ENCODE data around the gene MSH5. TPM values are rescaled to one million over a fixed set of nuclear protein-coding genes. Genes with fewer than 3 reads are reported as not detected.

MSH5 gene
- total RNA-seq, 2 experiments from 2014 or later = 13.6 to 13.7 TPM

GRCh38 chr6:31693535-31693934 is 46.3 kb upstream of the MSH5 start:
- Histone ChIP-seq H3K9me3 (ENCODE audit: control insufficient read depth in 1 of 2, insufficient read depth in 1 of 2, low read length in 2 of 2) (no peaks in the 10 kb centered on the region), H3K4me3 (ENCODE audit: low read length) (no peak overlapping the region), H3K27me3 (ENCODE audit: control insufficient read depth in 1 of 2, insufficient read depth in 2 of 2, low read length in 2 of 2) (no peaks in the 10 kb centered on the region), H3K4me1 (ENCODE audit: insufficient read depth, low read length) (peaks cover under 1% of the 10 kb centered on the region), H3K36me3 (ENCODE audit: insufficient read depth, low read length) (peaks cover 80% of the 10 kb centered on the region), H3K27ac (ENCODE audit: low read depth in 1 of 2, low read length in 2 of 2) (no peak overlapping the region)
- peaks cover 13% of the 10 kb centered on the region for H3K4me1 Mint-ChIP-seq (ENCODE audit: low read depth)
- no peaks in the 10 kb centered on the region for H3K27me3 Mint-ChIP-seq
- H3K27ac Mint-ChIP-seq = peak overlapping the region; percentile 27
- H3K9me3 Mint-ChIP-seq = no peaks in the 10 kb centered on the region
- no peak overlapping the region for H3K4me3 Mint-ChIP-seq
- POLR2A ChIA-PET = no interaction called here
- no peak for DNase-seq
- peaks cover 86% of the 10 kb centered on the region for H3K36me3 Mint-ChIP-seq (ENCODE audit: low read depth)
- intact Hi-C loops (cut with DNase I, micrococcal nuclease) = no loop called here
- no peak for ATAC-seq (ENCODE audit: poor library complexity)
- no peak for TF ChIP-seq CTCF (IDR thresholded peaks at IDR 0.05)
- CTCF ChIA-PET = interaction anchor here (1.8 kb wide), 1 partner anchor 95 kb away, joined by 5 read pairs; no protein-coding TSS in a partner anchor

- CTCF ChIA-PET = no interaction called here
These were observed 42.2 kb upstream of the MSH5 start for GRCh38 chr6:31697555-31697954.

GRCh38 chr6:31700740-31701401 is 38.9 kb upstream of the MSH5 start:
- ATAC-seq (ENCODE audit: poor library complexity) (no peak), DNase-seq (no peak)
- Histone ChIP-seq H3K9me3 (ENCODE audit: control insufficient read depth in 1 of 2, insufficient read depth in 1 of 2, low read length in 2 of 2) (no peaks in the 10 kb centered on the region), H3K27me3 (ENCODE audit: control insufficient read depth in 1 of 2, insufficient read depth in 2 of 2, low read length in 2 of 2) (no peaks in the 10 kb centered on the region), H3K4me3 (ENCODE audit: low read length) (no peak overlapping the region), H3K27ac (ENCODE audit: low read depth in 1 of 2, low read length in 2 of 2) (no peak overlapping the region), H3K4me1 (ENCODE audit: insufficient read depth, low read length) (peaks cover 35% of the 10 kb centered on the region), H3K36me3 (ENCODE audit: insufficient read depth, low read length) (peaks cover 33% of the 10 kb centered on the region)
- H3K4me1 Mint-ChIP-seq (ENCODE audit: low read depth) = peaks cover 44% of the 10 kb centered on the region
- no peaks in the 10 kb centered on the region for H3K27me3 Mint-ChIP-seq
- intact Hi-C loops (cut with DNase I, micrococcal nuclease) = loop anchor here in 1 of 2 experiments (5.0 kb wide), 1 partner anchor 36 kb away; the partner anchor contains the start of gene CLIC1
- no peaks in the 10 kb centered on the region for H3K9me3 Mint-ChIP-seq
- H3K4me3 Mint-ChIP-seq = peak overlapping the region; percentile 94
- H3K27ac Mint-ChIP-seq = peak overlapping the region; percentile 94
- ChIA-PET CTCF (interaction anchor here (1.7 kb wide), 1 partner anchor 29 kb away, joined by 3 read pairs; no protein-coding TSS in a partner anchor), POLR2A (no interaction called here)
- peaks cover 54% of the 10 kb centered on the region for H3K36me3 Mint-ChIP-seq (ENCODE audit: low read depth)
- no peak for TF ChIP-seq CTCF (IDR thresholded peaks at IDR 0.05)

More at GRCh38 chr6:31697555-31697954, 42.2 kb upstream of the MSH5 start:
- no peaks in the 10 kb centered on the region for H3K27me3 ChIP-seq (ENCODE audit: control insufficient read depth in 1 of 2, insufficient read depth in 2 of 2, low read length in 2 of 2)
- Mint-ChIP-seq H3K4me1 (ENCODE audit: low read depth) (peaks cover 37% of the 10 kb centered on the region), H3K4me3 (no peak overlapping the region), H3K27me3 (no peaks in the 10 kb centered on the region), H3K27ac (peak overlapping the region; percentile 18), H3K36me3 (ENCODE audit: low read depth) (peaks cover 78% of the 10 kb centered on the region), H3K9me3 (no peaks in the 10 kb centered on the region)
- no peaks in the 10 kb centered on the region for H3K9me3 ChIP-seq (ENCODE audit: control insufficient read depth in 1 of 2, insufficient read depth in 1 of 2, low read length in 2 of 2)
- H3K27ac ChIP-seq (ENCODE audit: low read depth in 1 of 2, low read length in 2 of 2) = no peak overlapping the region
- peaks cover 58% of the 10 kb centered on the region for H3K36me3 ChIP-seq (ENCODE audit: insufficient read depth, low read length)
- no peak for TF ChIP-seq CTCF (IDR thresholded peaks at IDR 0.05)
- POLR2A ChIA-PET = no interaction called here
- no peak for DNase-seq
- intact Hi-C loops (cut with DNase I, micrococcal nuclease) = no loop called here
- no peak overlapping the region for H3K4me3 ChIP-seq (ENCODE audit: low read length)
- no peak for ATAC-seq (ENCODE audit: poor library complexity)
- H3K4me1 ChIP-seq (ENCODE audit: insufficient read depth, low read length) = peaks cover 26% of the 10 kb centered on the region

Data from CD4-positive, alpha-beta T cell (primary cell).